ENCODE measurements around the gene CA6.

Gene CA6

DNA sequence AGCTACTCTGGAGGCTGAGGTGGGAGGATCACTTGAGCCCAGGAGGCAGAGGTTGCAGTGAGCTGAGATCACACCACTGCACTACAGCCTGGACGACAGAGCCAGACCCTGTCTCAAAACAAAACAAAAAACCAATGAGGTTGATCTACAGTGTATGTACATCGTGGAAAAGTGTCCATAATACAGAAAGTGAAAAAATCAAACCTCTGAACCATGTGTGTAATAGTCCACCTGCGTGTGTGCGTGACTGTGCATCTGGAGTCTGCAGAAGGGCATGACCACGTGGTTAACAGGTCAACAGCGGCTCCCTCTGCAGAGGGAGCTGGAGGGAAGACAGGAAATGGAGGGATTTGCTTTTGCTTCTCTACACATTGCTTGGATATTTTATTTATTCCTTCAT lies 34.8 kb upstream of the CA6 start:
- H3K79me2 ChIP-seq (ENCODE audit: insufficient read depth, low read length): no peaks in the 10 kb centered on the region
- no peaks in the 10 kb centered on the region for H3K9me2 ChIP-seq (replicated peaks; ENCODE audit: low read depth, low read length)
- H3K27me3 ChIP-seq (ENCODE audit: insufficient read depth, low read length, poor library complexity, severe bottlenecking): no peaks in the 10 kb centered on the region
- H3K4me1 ChIP-seq (ENCODE audit: insufficient read depth, low read length, poor library complexity, severe bottlenecking): peaks cover 6% of the 10 kb centered on the region
- no peak overlapping the region for H2AFZ ChIP-seq (ENCODE audit: low read length)
- H3K36me3 ChIP-seq (ENCODE audit: insufficient read depth, low read length): no peaks in the 10 kb centered on the region
- no peaks in the 10 kb centered on the region for H4K20me1 ChIP-seq (ENCODE audit: insufficient read depth, low read length, poor library complexity, severe bottlenecking)
- H3F3A ChIP-seq (ENCODE audit: low read depth): no peaks in the 10 kb centered on the region
- H3K9me3 ChIP-seq (ENCODE audit: insufficient read depth, low read depth, low read length): no peaks in the 10 kb centered on the region
- H3K4me3 ChIP-seq (ENCODE audit: low read length, poor library complexity, severe bottlenecking): no peak overlapping the region
- no peak overlapping the region for H3K9ac ChIP-seq (ENCODE audit: low read depth, low read length, poor library complexity, severe bottlenecking)
- TF ChIP-seq EZH2phosphoT487 (IDR thresholded peaks at IDR 0.05; ENCODE audit: borderline replicate concordance): no peak
- TF ChIP-seq, protein P1, sequence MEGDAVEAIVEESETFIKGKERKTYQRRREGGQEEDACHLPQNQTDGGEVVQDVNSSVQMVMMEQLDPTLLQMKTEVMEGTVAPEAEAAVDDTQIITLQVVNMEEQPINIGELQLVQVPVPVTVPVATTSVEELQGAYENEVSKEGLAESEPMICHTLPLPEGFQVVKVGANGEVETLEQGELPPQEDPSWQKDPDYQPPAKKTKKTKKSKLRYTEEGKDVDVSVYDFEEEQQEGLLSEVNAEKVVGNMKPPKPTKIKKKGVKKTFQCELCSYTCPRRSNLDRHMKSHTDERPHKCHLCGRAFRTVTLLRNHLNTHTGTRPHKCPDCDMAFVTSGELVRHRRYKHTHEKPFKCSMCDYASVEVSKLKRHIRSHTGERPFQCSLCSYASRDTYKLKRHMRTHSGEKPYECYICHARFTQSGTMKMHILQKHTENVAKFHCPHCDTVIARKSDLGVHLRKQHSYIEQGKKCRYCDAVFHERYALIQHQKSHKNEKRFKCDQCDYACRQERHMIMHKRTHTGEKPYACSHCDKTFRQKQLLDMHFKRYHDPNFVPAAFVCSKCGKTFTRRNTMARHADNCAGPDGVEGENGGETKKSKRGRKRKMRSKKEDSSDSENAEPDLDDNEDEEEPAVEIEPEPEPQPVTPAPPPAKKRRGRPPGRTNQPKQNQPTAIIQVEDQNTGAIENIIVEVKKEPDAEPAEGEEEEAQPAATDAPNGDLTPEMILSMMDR (conservative IDR thresholded peaks at IDR 0.05; ENCODE audit: low read length): no peak
- H3K4me2 ChIP-seq (ENCODE audit: low read depth, low read length, poor library complexity, severe bottlenecking): no peak overlapping the region

DNA sequence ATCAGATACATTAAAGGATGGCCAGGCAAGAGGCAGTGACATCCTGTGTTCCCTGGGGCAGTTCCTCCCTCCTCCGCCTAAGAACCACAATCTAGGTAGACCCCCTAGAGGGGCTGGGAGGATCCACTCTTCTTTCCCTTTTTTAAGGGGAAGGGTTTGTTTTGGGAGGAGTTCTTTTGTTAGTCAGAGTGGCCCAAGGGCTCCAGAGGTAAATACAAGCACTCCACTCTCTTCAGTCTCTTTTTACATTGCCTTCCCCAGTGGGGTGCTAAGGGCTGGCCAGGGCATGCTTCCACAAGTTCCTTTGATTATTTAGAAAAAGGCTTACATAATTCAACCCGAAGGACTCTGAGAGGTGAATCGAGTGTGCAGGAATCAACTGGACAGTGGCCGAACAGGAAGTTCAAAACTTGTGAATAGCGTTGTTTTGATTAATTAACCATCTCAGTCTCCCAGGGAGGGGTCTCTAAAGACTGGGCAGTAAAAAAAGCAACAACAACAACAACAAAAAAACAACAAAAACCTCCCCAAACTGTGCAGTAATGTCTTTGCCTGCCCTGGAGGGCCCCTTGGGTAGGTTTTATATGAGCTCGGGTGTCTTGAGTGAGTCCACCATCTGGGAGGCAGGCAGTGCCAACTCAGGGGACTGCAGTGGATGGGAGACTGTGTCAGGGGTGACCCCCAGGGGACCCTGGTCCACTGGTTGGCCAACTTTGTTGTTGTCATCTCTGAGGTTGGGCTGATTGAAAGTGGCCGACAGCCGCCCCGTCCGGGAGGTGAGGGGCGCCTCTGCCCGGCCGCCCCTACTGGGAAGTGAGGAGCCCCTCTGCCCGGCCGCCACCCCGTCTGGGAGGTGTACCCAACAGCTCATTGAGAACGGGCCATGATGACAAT lies 34.0 kb upstream of the CA6 start:
- Histone ChIP-seq H2AFZ (ENCODE audit: low read length) (no peak overlapping the region), H4K20me1 (ENCODE audit: insufficient read depth, low read length, poor library complexity, severe bottlenecking) (no peaks in the 10 kb centered on the region), H3K36me3 (ENCODE audit: insufficient read depth, low read length) (no peaks in the 10 kb centered on the region), H3K9ac (ENCODE audit: low read depth, low read length, poor library complexity, severe bottlenecking) (no peak overlapping the region), H3K9me2 (replicated peaks; ENCODE audit: low read depth, low read length) (no peaks in the 10 kb centered on the region), H3K4me1 (ENCODE audit: insufficient read depth, low read length, poor library complexity, severe bottlenecking) (peaks cover 6% of the 10 kb centered on the region), H3K27me3 (ENCODE audit: insufficient read depth, low read length, poor library complexity, severe bottlenecking) (no peaks in the 10 kb centered on the region), H3K79me2 (ENCODE audit: insufficient read depth, low read length) (no peaks in the 10 kb centered on the region), H3K4me3 (ENCODE audit: low read length, poor library complexity, severe bottlenecking) (no peak overlapping the region), H3K9me3 (ENCODE audit: insufficient read depth, low read depth, low read length) (no peaks in the 10 kb centered on the region), H3F3A (ENCODE audit: low read depth) (no peaks in the 10 kb centered on the region), H3K4me2 (ENCODE audit: low read depth, low read length, poor library complexity, severe bottlenecking) (no peak overlapping the region)
- TF ChIP-seq EZH2phosphoT487 (IDR thresholded peaks at IDR 0.05; ENCODE audit: borderline replicate concordance): no peak
- TF ChIP-seq, protein P1 (conservative IDR thresholded peaks at IDR 0.05; ENCODE audit: low read length): no peak

DNA sequence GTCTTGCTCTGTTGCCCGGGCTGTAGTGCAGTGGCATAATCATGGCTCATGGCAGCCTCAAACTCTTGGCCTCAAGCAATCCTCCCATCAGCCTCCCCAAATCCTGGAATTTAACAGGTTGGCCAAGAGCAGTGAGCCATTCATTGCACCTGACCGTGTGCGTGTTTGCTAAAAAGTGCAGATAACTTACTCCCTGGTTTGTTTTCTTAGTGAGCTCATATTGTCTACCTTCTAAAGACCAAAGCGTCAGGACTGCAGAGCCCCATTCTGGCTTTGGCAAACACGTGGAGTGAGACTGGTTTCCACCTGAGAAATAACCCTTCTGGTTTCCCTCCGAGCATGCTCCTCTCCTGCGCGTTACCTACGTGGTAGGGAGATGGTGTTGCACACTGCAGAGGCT lies 32.2 kb upstream of the CA6 start:
- peaks cover 6% of the 10 kb centered on the region for H3K4me1 ChIP-seq (ENCODE audit: insufficient read depth, low read length, poor library complexity, severe bottlenecking)

More for the DNA sequence above, 32.2 kb upstream of the CA6 start:
- Histone ChIP-seq H2AFZ (ENCODE audit: low read length) (no peak overlapping the region), H3K79me2 (ENCODE audit: insufficient read depth, low read length) (no peaks in the 10 kb centered on the region), H3K27me3 (ENCODE audit: insufficient read depth, low read length, poor library complexity, severe bottlenecking) (no peaks in the 10 kb centered on the region), H3K9me2 (replicated peaks; ENCODE audit: low read depth, low read length) (no peaks in the 10 kb centered on the region), H3K9ac (ENCODE audit: low read depth, low read length, poor library complexity, severe bottlenecking) (no peak overlapping the region), H3K9me3 (ENCODE audit: insufficient read depth, low read depth, low read length) (no peaks in the 10 kb centered on the region), H3K4me3 (ENCODE audit: low read length, poor library complexity, severe bottlenecking) (no peak overlapping the region), H3K36me3 (ENCODE audit: insufficient read depth, low read length) (no peaks in the 10 kb centered on the region), H4K20me1 (ENCODE audit: insufficient read depth, low read length, poor library complexity, severe bottlenecking) (no peaks in the 10 kb centered on the region), H3F3A (ENCODE audit: low read depth) (no peaks in the 10 kb centered on the region), H3K4me2 (ENCODE audit: low read depth, low read length, poor library complexity, severe bottlenecking) (no peak overlapping the region)
- no peak for TF ChIP-seq EZH2phosphoT487 (IDR thresholded peaks at IDR 0.05; ENCODE audit: borderline replicate concordance)
- TF ChIP-seq, protein P1 (conservative IDR thresholded peaks at IDR 0.05; ENCODE audit: low read length): no peak

Data from Loucy (cell line).